Mesenchymal stem cell (in vitro differentiated cells and primary cell): Measurements from ENCODE around the gene CRB2.

Source experiments
- DNase-seq: peaks from one replicate; pipeline ENCODE4 v3.0.0-alpha.2; 2013
- H2AFZ ChIP-seq: one replicate; pipeline ENCODE4 v1.6.1; 2013; ENCODE audit warnings: low read depth, mild to moderate bottlenecking, control low read depth, inconsistent platforms, low read length, moderate library complexity
- H2AK5ac ChIP-seq: 2 replicates; pipeline ENCODE4 v1.6.1; 2013; ENCODE audit warnings: low read length, moderate library complexity, mild to moderate bottlenecking, inconsistent platforms; ENCODE audit not compliant: severe bottlenecking
- H2BK120ac ChIP-seq: one replicate; pipeline ENCODE4 v1.6.1; 2013; ENCODE audit warnings: low read depth, mild to moderate bottlenecking, inconsistent platforms, low read length, moderate library complexity
- H2BK12ac ChIP-seq, 2 experiments: one replicate each; pipeline ENCODE4 v1.6.1; 2013; ENCODE audit warnings: inconsistent platforms in 2 of 2, low read length in 2 of 2, mild to moderate bottlenecking in 2 of 2, moderate library complexity in 2 of 2, control low read depth in 1 of 2
- H2BK15ac ChIP-seq: one replicate; pipeline ENCODE4 v1.6.1; 2013; ENCODE audit warnings: mild to moderate bottlenecking, low read depth, inconsistent platforms; ENCODE audit not compliant: poor library complexity, severe bottlenecking
- H2BK5ac ChIP-seq: 2 replicates; pipeline ENCODE4 v1.6.1; 2013; ENCODE audit warnings: low read depth, mild to moderate bottlenecking, low read length, control low read depth, inconsistent platforms; ENCODE audit not compliant: poor library complexity, severe bottlenecking
- H3K14ac ChIP-seq, 2 experiments: one replicate each; pipeline ENCODE4 v1.6.1; 2013; ENCODE audit warnings: inconsistent platforms in 2 of 2, low read length in 2 of 2, control low read depth in 1 of 2, mild to moderate bottlenecking in 1 of 2, moderate library complexity in 1 of 2
- H3K18ac ChIP-seq, 2 experiments: one replicate each; pipeline ENCODE4 v1.6.1; 2013; ENCODE audit warnings: inconsistent platforms in 2 of 2, low read length in 2 of 2, control low read depth in 1 of 2, low read depth in 1 of 2, mild to moderate bottlenecking in 1 of 2
- H3K23ac ChIP-seq, 2 experiments: one replicate each; pipeline ENCODE4 v1.6.1; 2013; ENCODE audit warnings: inconsistent platforms in 2 of 2, low read length in 2 of 2, mild to moderate bottlenecking in 2 of 2, moderate library complexity in 2 of 2, control low read depth in 1 of 2
- H3K27ac ChIP-seq: 2 replicates; pipeline ENCODE4 v1.5.1; 2013; ENCODE audit warnings: mild to moderate bottlenecking, moderate library complexity, low read length, control low read depth, inconsistent platforms; ENCODE audit not compliant: poor library complexity, severe bottlenecking
- H3K27me3 ChIP-seq, 2 experiments: 2 replicates each; pipeline versions ENCODE4 v1.6.1 to v1.7.0; 2013; ENCODE audit warnings: low read length in 2 of 2, mild to moderate bottlenecking in 2 of 2, moderate library complexity in 2 of 2, control low read depth in 1 of 2, inconsistent platforms in 1 of 2; ENCODE audit not compliant: control insufficient read depth in 1 of 2, insufficient read depth in 1 of 2
- H3K36me3 ChIP-seq, 2 experiments: 2 replicates each; pipeline versions ENCODE4 v1.6.1 to v1.7.0; 2013; ENCODE audit warnings: low read length in 2 of 2, control low read depth in 1 of 2, inconsistent platforms in 1 of 2, low read depth in 1 of 2, mild to moderate bottlenecking in 1 of 2; ENCODE audit not compliant: insufficient read depth in 2 of 2, control insufficient read depth in 1 of 2
- H3K4ac ChIP-seq, 2 experiments: one replicate each; pipeline ENCODE4 v1.6.1; 2013; ENCODE audit warnings: inconsistent platforms in 2 of 2, low read length in 2 of 2, mild to moderate bottlenecking in 2 of 2, moderate library complexity in 2 of 2, control low read depth in 1 of 2, low read depth in 1 of 2
- H3K4me1 ChIP-seq: 2 replicates; pipeline ENCODE4 v1.6.1; 2013; ENCODE audit warnings: low read depth, low read length, control low read depth; ENCODE audit not compliant: control insufficient read depth, insufficient read depth
- H3K4me2 ChIP-seq: 2 replicates; pipeline ENCODE4 v1.6.1; 2013; ENCODE audit warnings: low read length, mild to moderate bottlenecking, inconsistent platforms; ENCODE audit not compliant: poor library complexity, severe bottlenecking
- H3K4me3 ChIP-seq, 2 experiments: 2 replicates each; pipeline versions ENCODE4 v1.5.1 to v1.7.0; 2013; ENCODE audit warnings: low read length in 2 of 2, mild to moderate bottlenecking in 2 of 2, control low read depth in 1 of 2, low read depth in 1 of 2; ENCODE audit not compliant: insufficient read depth in 1 of 2
- H3K79me1 ChIP-seq: replicated peaks from 2 replicates; pipeline ENCODE4 v1.6.1; 2013; ENCODE audit warnings: mild to moderate bottlenecking, control low read depth, low read length, inconsistent platforms; ENCODE audit not compliant: poor library complexity, severe bottlenecking
- H3K9ac ChIP-seq: 2 replicates; pipeline ENCODE4 v1.7.0; 2013; ENCODE audit warnings: mild to moderate bottlenecking, low read length, moderate library complexity
- H3K9me3 ChIP-seq: 2 replicates; pipeline ENCODE4 v1.7.0; 2013; ENCODE audit warnings: mild to moderate bottlenecking, low read length; ENCODE audit not compliant: control insufficient read depth
- H4K8ac ChIP-seq: one replicate; pipeline ENCODE4 v1.6.1; 2013; ENCODE audit warnings: inconsistent platforms, mild to moderate bottlenecking, low read length, moderate library complexity
- H4K91ac ChIP-seq: one replicate; pipeline ENCODE4 v1.6.1; 2013; ENCODE audit warnings: mild to moderate bottlenecking, low read length, inconsistent platforms
- WGBS: methylation state at CpG from one replicate; pipeline ENCODE4 v1.1.7; 2013; ENCODE audit warnings: mixed read lengths; 5-methylcytosine and 5-hydroxymethylcytosine counted together

The CRB2 gene

GRCh38 chr9:123369296-123369695 is 13.3 kb downstream of the CRB2 start:
- WGBS: 57% methylated on average over 3 of the region's 3 CpGs
- H2BK12ac ChIP-seq: no peak overlapping the region
- DNase-seq: no peak
- no peak overlapping the region for H3K4me3 ChIP-seq
- no peak overlapping the region for H2BK5ac ChIP-seq
- H2BK120ac ChIP-seq: no peak overlapping the region
- H3K27me3 ChIP-seq: peaks cover 23 to 58% of the 10 kb centered on the region in 2 experiments
- H3K4me1 ChIP-seq: peaks cover 46% of the 10 kb centered on the region
- no peak overlapping the region for H3K9ac ChIP-seq
- H3K18ac ChIP-seq: no peak overlapping the region
- H4K8ac ChIP-seq: no peak overlapping the region
- H3K4me2 ChIP-seq: no peak overlapping the region
- H2BK15ac ChIP-seq: no peak overlapping the region
- no peaks in the 10 kb centered on the region for H3K9me3 ChIP-seq
- peak overlapping the region; percentile 69 for H2AK5ac ChIP-seq
- no peak overlapping the region for H3K27ac ChIP-seq
- no peak overlapping the region for H3K23ac ChIP-seq
- H3K14ac ChIP-seq: no peak overlapping the region
- H2AFZ ChIP-seq: no peak overlapping the region
- no peak overlapping the region for H3K4ac ChIP-seq
- no peak overlapping the region for H4K91ac ChIP-seq
- no peaks in the 10 kb centered on the region for H3K36me3 ChIP-seq
- no peaks in the 10 kb centered on the region for H3K79me1 ChIP-seq

DNA sequence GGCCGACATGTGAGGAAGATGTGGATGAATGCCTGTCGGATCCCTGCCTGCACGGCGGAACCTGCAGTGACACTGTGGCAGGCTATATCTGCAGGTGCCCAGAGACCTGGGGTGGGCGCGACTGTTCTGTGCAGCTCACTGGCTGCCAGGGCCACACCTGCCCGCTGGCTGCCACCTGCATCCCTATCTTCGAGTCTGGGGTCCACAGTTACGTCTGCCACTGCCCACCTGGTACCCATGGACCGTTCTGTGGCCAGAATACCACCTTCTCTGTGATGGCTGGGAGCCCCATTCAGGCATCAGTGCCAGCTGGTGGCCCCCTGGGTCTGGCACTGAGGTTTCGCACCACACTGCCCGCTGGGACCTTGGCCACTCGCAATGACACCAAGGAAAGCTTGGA is 14.1 kb downstream of the CRB2 start:
- Histone ChIP-seq H2AFZ (no peak overlapping the region), H4K91ac (peak overlapping the region; percentile 62), H2BK5ac (no peak overlapping the region), H3K36me3 (no peaks in the 10 kb centered on the region), H2BK15ac (no peak overlapping the region), H2AK5ac (no peak overlapping the region), H3K9me3 (no peaks in the 10 kb centered on the region), H3K27ac (no peak overlapping the region), H3K4me1 (peaks cover 47% of the 10 kb centered on the region), H2BK120ac (no peak overlapping the region), H3K27me3 (peaks cover 23 to 66% of the 10 kb centered on the region in 2 experiments), H3K4me3 (no peak overlapping the region), H2BK12ac (no peak overlapping the region), H3K4me2 (no peak overlapping the region), H3K4ac (no peak overlapping the region), H3K14ac (no peak overlapping the region), H3K79me1 (no peaks in the 10 kb centered on the region), H3K18ac (no peak overlapping the region), H4K8ac (no peak overlapping the region), H3K9ac (no peak overlapping the region), H3K23ac (no peak overlapping the region)
- WGBS: 90% methylated on average over 13 of the region's 13 CpGs
- no peak for DNase-seq

DNA sequence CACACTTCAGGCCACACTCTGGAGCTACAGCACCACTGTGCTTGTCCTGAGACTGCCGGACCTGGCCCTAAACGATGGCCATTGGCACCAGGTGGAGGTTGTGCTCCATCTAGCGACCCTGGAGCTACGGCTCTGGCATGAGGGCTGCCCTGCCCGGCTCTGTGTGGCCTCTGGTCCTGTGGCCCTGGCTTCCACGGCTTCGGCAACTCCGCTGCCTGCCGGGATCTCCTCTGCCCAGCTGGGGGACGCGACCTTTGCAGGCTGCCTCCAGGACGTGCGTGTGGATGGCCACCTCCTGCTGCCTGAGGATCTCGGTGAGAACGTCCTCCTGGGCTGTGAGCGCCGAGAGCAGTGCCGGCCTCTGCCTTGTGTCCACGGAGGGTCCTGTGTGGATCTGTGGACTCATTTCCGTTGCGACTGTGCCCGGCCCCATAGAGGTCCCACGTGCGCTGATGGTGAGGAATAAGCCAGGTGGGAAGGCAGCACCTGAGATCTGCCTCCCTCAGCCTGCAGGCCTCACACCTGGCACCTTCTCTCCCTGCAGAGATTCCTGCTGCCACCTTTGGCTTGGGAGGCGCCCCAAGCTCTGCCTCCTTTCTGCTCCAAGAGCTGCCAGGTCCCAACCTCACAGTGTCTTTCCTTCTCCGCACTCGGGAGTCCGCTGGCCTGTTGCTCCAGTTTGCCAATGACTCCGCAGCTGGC is 14.7 kb downstream of the CRB2 start:
- no peak overlapping the region for H2BK120ac ChIP-seq
- H3K4me1 ChIP-seq: peaks cover 50% of the 10 kb centered on the region
- no peak overlapping the region for H3K23ac ChIP-seq
- H3K27me3 ChIP-seq: peaks cover 23 to 72% of the 10 kb centered on the region in 2 experiments
- no peak overlapping the region for H3K9ac ChIP-seq
- H3K79me1 ChIP-seq: no peaks in the 10 kb centered on the region
- no peak overlapping the region for H2AFZ ChIP-seq
- no peak overlapping the region for H2BK12ac ChIP-seq
- no peak overlapping the region for H3K27ac ChIP-seq
- H3K4ac ChIP-seq: no peak overlapping the region
- H3K4me2 ChIP-seq: no peak overlapping the region
- H2BK5ac ChIP-seq: no peak overlapping the region
- H2AK5ac ChIP-seq: no peak overlapping the region
- H2BK15ac ChIP-seq: no peak overlapping the region
- H3K18ac ChIP-seq: no peak overlapping the region
- H3K36me3 ChIP-seq: no peaks in the 10 kb centered on the region
- H3K14ac ChIP-seq: no peak overlapping the region
- no peak overlapping the region for H4K8ac ChIP-seq
- no peaks in the 10 kb centered on the region for H3K9me3 ChIP-seq
- H4K91ac ChIP-seq: peak overlapping the region; percentile 62
- DNase-seq: no peak
- 87% methylated on average over 29 of the region's 29 CpGs for WGBS
- no peak overlapping the region for H3K4me3 ChIP-seq

GRCh38 chr9:123371228-123371584 is 15.2 kb downstream of the CRB2 start:
- Histone ChIP-seq H3K18ac (no peak overlapping the region), H3K27me3 (peaks cover 23 to 76% of the 10 kb centered on the region in 2 experiments), H3K4me1 (peaks cover 48% of the 10 kb centered on the region), H3K9me3 (no peaks in the 10 kb centered on the region), H2BK5ac (no peak overlapping the region), H2AFZ (no peak overlapping the region), H3K79me1 (no peaks in the 10 kb centered on the region), H4K91ac (no peak overlapping the region), H3K14ac (no peak overlapping the region), H2BK12ac (no peak overlapping the region), H2BK120ac (no peak overlapping the region), H4K8ac (no peak overlapping the region), H3K23ac (no peak overlapping the region), H3K4ac (no peak overlapping the region), H2AK5ac (no peak overlapping the region), H3K4me3 (no peak overlapping the region), H3K36me3 (no peaks in the 10 kb centered on the region), H3K27ac (no peak overlapping the region), H3K4me2 (no peak overlapping the region), H2BK15ac (no peak overlapping the region), H3K9ac (no peak overlapping the region)
- no peak for DNase-seq
- 90% methylated on average over 16 of the region's 18 CpGs for WGBS
